Head of caudate nucleus (tissue), 42 donors: ENCODE measurements around the gene DCAKD.
A peak's percentile ranks its signal among the peaks of the same experiment; 100 is the strongest.

Source experiments
- DNase-seq, 42 donors: peaks; one replicate each; pipeline versions ENCODE4 v3.0.0 to v3.0.0-alpha.2; 2020 to 2021; ENCODE audit warnings: mixed read lengths in 7 of 42
- intact Hi-C: fragments of 100-400 bp; cut with DNase I; formaldehyde crosslinking; loops from one replicate; pipeline ENCODE4 v1.15.0; 2022

The DCAKD gene

DNA sequence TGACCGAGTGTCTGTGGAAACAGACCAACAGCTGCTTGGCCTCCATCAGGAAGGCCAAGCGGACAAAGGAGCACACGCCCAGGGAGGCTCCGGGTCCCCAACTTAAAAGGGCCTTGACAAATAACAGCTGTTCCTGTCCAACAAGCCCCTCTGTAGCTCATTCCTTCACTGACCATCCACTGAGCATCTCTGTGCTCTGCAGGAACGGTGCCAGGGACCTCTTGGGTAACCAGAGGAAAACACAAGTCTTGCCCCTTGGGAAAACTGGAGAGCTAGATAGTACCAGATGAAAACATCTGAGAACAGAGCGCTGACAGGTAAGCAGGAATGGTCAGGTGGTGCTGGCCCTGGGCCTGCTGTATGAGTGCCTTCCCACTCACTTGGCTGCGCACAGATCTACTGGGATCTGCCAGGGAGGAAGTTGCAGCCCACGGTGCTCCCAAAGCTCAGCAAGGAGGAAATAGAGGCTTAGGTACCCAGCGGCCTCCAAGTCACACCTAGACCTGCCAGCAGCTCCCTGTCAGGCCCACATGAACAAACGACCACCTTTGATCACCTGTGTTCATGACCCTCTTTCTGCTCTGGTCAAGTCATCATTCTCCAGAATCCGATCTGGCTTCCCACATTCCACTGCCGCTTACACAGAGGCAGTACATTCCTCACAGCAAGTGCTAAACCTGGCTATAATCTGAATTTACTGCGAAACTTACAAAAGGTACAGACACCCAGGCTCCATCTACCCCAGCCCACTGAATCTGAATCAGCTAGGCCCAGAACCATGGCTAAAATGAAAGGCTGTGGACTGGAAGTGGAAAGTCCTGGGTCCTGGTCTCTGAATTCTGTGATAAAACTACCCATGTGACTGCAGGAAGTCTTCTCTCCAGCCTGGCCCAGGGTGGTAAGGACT lies 12.5 kb downstream of the DCAKD start:
- intact Hi-C loops = no loop called here
- no peak for DNase-seq

GRCh38 chr17:45036691-45037090 lies 14.7 kb downstream of the DCAKD start:
- no peak for DNase-seq
- intact Hi-C loops = no loop called here

- no peak for DNase-seq
- intact Hi-C loops = no loop called here
Measured at GRCh38 chr17:45035848-45036247, 15.6 kb downstream of the DCAKD start.

GRCh38 chr17:45034599-45034998 lies 16.8 kb downstream of the DCAKD start:
- DNase-seq = no peak
- intact Hi-C loops = no loop called here

- intact Hi-C loops = no loop called here
- no peak for DNase-seq
Measured at GRCh38 chr17:45032174-45032541, 19.3 kb downstream of the DCAKD start.

GRCh38 chr17:45031231-45032173 lies 19.9 kb downstream of the DCAKD start:
- DNase-seq = no peak
- intact Hi-C loops = no loop called here

DNA sequence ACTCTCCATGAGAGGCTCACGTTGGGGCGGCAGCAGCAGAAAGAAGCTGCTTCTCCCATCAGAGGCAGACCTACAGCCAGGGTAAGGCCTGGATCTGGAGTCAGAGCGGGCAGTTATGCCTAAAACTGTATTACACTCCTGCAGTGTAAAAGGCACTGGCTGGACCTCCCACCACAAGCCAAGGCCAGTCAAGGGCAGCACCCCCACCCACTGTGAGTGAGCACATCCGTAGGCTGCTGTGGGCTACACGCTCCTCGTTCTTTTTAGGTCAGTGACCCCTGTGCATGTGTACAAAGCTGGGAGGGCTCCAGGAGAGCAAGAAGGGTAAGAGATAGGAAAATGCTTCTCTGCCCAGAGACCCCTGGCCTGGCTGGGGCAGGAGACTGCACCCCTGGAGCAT lies 20.7 kb downstream of the DCAKD start:
- no peak for DNase-seq
- intact Hi-C loops = no loop called here

DNA sequence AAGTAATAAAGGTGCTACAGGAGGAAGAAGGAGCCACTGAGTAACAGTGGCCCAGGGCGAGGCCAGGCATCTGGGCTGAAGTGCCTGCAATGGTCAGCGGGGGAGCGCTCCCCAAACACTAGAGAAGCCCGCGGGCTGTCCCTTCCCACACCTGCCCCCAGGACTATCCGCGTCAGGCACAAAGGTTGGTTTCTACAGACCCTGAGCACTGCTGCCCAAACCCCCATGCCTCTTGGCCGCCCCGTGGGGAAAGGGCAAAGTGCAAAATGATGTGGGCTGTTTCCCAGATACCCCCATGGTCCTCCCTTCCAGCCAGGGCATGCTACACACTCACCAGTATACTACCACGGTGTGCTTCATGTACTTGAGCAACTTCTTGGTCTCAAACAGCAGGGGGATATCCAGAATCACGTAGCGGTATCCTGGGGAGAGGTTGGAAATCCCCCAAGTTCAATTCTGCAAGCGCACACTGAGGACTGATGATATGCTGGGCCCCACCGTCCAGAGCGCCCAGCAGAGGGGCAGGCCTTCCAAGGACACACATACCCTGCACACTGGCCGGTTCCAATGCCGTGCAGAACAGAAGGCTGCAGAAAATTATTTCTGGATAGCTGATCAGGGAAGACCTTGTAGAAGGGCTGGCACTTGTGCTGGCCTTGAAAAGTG lies 21.5 kb downstream of the DCAKD start:
- intact Hi-C loops = no loop called here
- no peak for DNase-seq

DNA sequence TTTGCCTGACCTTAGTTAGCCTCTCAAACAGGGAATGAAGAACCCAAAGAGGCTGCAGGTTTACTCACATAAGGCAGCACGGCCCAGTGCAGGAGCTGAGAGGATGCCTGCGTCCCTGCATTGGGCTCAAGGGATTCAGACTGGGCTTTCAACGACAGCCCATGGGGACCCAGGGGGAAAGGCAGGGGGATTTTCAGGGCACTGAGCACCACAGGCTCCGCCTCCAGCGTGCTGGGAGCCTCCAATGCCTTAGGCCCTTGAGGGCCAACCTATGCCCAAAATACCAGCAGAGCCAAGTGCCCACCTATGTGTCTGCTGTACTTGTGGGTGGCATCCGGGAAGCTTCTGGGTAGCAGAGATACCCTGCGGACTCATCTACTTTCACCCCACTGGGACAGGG lies 22.3 kb downstream of the DCAKD start:
- intact Hi-C loops = no loop called here
- no peak for DNase-seq

GRCh38 chr17:45022655-45023339 lies 28.6 kb downstream of the DCAKD start:
- intact Hi-C loops = no loop called here
- no peak for DNase-seq

- intact Hi-C loops = no loop called here
Measured at GRCh38 chr17:45022288-45022648, 29.2 kb downstream of the DCAKD start.

GRCh38 chr17:45021607-45022287 lies 29.7 kb downstream of the DCAKD start:
- intact Hi-C loops = no loop called here
- DNase-seq = peak in 39 of 42 donors; percentile 24 to 82 (median 65)

More at GRCh38 chr17:45022288-45022648, 29.2 kb downstream of the DCAKD start:
- no peak for DNase-seq

- DNase-seq = peak in 22 of 42 donors; percentile 18 to 68 (median 31)
Measured at GRCh38 chr17:45020354-45021138, 30.9 kb downstream of the DCAKD start.

DNA sequence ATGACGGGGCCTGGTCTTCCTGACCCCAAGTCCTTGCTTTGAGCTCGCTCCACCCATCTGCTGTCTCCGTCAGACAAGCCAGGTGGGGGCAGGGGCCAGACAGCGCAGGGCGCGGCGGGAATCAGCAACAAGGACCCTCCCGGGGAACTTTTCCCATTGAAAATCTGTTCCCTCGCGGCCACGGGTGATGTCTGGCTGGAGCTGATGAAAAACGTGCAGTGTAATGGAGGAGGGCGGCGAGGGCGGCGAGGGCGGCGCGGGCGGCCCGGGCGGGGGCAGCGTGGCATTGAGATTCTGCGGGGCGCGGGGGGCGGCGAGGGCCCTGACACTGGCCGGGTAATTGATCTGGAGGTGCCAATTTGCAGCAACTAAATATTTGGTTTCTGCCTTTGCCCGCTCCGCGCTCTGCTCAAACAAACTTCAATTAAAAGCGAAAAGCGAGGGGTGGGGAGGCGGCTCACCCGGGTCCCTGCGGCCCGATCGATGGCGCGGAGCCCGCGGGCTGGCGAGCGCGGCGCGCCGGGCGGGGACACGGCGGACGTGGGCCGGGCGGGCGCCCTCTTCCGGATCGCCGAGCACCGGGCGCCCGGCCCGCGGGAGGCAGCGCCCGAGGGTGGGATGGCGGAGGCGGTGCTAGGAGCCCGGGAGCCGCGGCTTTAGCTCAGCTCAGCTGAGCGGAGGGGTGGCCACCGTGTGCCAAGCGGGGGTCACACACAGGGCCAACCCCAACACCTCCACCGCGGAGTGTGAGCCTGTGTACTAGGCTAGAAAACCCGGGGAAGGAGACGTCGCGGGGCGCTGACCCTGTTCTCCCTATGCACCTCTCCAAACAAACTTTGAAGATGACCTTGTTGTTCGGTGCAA lies 32.4 kb downstream of the DCAKD start:
- intact Hi-C loops = loop anchor here (5.0 kb wide), 1 partner anchor 102 kb away; the partner anchor contains the start of gene GFAP
- DNase-seq = peak in 36 of 42 donors; percentile 14 to 72 (median 43)

More at GRCh38 chr17:45020354-45021138, 30.9 kb downstream of the DCAKD start:
- intact Hi-C loops = no loop called here

DNA sequence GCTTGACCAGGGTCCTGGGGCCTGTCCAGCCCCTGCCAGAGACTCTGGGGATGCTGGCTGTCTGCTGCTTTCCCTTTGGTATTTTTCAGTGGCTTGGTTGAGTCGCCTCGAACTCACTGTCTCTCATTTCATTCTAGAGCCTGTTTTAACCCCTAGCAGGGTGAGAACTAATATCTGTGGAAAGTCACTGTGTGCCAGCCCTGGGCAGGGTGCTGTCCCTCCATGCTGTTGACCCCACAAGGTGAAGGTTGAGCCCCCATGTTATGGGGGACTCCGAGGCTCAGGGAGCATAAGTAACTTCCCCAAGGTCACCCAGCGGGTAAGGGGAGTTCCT lies 33.0 kb downstream of the DCAKD start:
- intact Hi-C loops = loop anchor here (5.0 kb wide), 1 partner anchor 101 kb away; the partner anchor contains the start of gene GFAP
- no peak for DNase-seq

DNA sequence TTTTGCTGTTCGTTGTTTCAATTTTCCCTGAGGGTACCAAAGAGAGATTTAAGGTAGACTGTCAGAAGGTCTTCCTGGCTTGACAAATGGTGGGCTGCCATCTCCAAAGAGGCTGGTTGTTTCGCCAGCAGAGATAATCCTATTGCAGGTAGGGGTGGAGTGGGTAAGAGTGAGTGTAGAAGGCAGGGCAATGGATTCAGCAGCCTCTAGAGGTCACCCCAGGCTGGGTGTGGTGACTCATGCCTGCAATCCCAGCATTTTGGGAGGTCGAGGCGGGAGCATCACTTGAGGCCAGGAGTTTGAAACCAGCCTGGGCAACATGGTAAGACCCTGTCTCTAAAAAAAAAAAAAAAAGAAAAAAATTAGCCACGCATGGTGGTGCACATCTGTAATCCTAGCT lies 34.6 kb downstream of the DCAKD start:
- intact Hi-C loops = loop anchor here (5.0 kb wide), 1 partner anchor 100 kb away; the partner anchor contains the start of gene GFAP
- peak in 2 of 42 donors; percentile 4 to 17 for DNase-seq
